Glutamatergic neuron (in vitro differentiated cells): ENCODE results near the gene PHLPP1. TPM values are rescaled to one million over a fixed set of nuclear protein-coding genes. Genes with fewer than 3 reads are reported as not detected.
"Not testable (repeated sequence)": the region's sequence is repeated elsewhere in the genome, so short reads cannot be mapped to it uniquely, and the experiment has no call there.

Source experiments
- DNase-seq: peaks from one replicate; pipeline ENCODE4 v3.0.0; 2022
- H3K27ac Mint-ChIP-seq: one replicate; pipeline ENCODE4 v1.8.0; 2020; ENCODE audit warnings: mild to moderate bottlenecking, mixed read lengths, inconsistent platforms; ENCODE audit not compliant: unreplicated experiment
- H3K27me3 Mint-ChIP-seq: one replicate; pipeline ENCODE4 v1.8.0; 2020; ENCODE audit warnings: mild to moderate bottlenecking, moderate library complexity, mixed read lengths, inconsistent platforms; ENCODE audit not compliant: unreplicated experiment
- H3K36me3 Mint-ChIP-seq: one replicate; pipeline ENCODE4 v1.8.0; 2020; ENCODE audit warnings: mild to moderate bottlenecking, mixed read lengths, inconsistent platforms; ENCODE audit not compliant: unreplicated experiment
- H3K4me1 Mint-ChIP-seq: one replicate; pipeline ENCODE4 v1.8.0; 2020; ENCODE audit warnings: mild to moderate bottlenecking, low read depth, mixed read lengths, inconsistent platforms; ENCODE audit not compliant: unreplicated experiment
- H3K4me3 Mint-ChIP-seq: one replicate; pipeline ENCODE4 v1.8.0; 2020; ENCODE audit warnings: mild to moderate bottlenecking, mixed read lengths, inconsistent platforms; ENCODE audit not compliant: unreplicated experiment
- H3K9me3 Mint-ChIP-seq: one replicate; pipeline ENCODE4 v1.8.0; 2020; ENCODE audit warnings: mild to moderate bottlenecking, moderate library complexity, mixed read lengths, inconsistent platforms; ENCODE audit not compliant: unreplicated experiment
- total RNA-seq: library from RNA; stranded (reverse); fragmentation: NEBNext Ultra II Directional; extraction: Animal tissue kit (Norgen Biotek cat#: 25700); gene quantifications from one replicate; pipeline ENCODE4 v1.2.1, GENCODE V29; 2021; ENCODE audit not compliant: unreplicated experiment
- TF ChIP-seq, protein P1 (sequence below): fragments of 200-600 bp; sonication (generic); IDR thresholded peaks from one replicate; pipeline ENCODE4 v1.5.0; 2021; ENCODE audit not compliant: partially characterized antibody, unreplicated experiment

The PHLPP1 gene
- total RNA-seq, 1 donor from 2014 or later, result 14.0 TPM

DNA sequence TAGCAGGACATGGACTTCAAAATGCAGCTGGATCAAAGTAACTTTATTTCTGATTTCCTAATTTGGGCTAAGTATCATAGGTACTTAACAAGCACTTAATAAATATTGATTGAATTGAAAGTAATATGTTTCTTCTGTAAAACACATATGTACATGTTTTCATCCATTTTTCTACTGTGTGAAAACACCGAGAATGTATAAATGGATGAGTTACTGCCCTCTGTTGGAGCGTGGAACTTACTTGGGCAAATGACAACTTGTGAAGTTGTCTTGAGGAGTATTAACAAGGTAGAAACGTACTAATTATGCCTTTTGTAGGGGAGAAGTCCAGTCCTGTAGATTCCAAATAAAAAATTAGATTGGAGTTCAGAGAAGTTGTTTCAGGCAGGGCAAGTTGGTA is 87.2 kb downstream of the PHLPP1 start:
- Mint-ChIP-seq H3K27me3 (no peaks in the 10 kb centered on the region), H3K27ac (no peak overlapping the region), H3K36me3 (no peaks in the 10 kb centered on the region), H3K4me3 (no peak overlapping the region), H3K9me3 (no peaks in the 10 kb centered on the region), H3K4me1 (peaks cover 10% of the 10 kb centered on the region)
- DNase-seq, result no peak
- TF ChIP-seq, protein P1, sequence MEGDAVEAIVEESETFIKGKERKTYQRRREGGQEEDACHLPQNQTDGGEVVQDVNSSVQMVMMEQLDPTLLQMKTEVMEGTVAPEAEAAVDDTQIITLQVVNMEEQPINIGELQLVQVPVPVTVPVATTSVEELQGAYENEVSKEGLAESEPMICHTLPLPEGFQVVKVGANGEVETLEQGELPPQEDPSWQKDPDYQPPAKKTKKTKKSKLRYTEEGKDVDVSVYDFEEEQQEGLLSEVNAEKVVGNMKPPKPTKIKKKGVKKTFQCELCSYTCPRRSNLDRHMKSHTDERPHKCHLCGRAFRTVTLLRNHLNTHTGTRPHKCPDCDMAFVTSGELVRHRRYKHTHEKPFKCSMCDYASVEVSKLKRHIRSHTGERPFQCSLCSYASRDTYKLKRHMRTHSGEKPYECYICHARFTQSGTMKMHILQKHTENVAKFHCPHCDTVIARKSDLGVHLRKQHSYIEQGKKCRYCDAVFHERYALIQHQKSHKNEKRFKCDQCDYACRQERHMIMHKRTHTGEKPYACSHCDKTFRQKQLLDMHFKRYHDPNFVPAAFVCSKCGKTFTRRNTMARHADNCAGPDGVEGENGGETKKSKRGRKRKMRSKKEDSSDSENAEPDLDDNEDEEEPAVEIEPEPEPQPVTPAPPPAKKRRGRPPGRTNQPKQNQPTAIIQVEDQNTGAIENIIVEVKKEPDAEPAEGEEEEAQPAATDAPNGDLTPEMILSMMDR, result no peak

DNA sequence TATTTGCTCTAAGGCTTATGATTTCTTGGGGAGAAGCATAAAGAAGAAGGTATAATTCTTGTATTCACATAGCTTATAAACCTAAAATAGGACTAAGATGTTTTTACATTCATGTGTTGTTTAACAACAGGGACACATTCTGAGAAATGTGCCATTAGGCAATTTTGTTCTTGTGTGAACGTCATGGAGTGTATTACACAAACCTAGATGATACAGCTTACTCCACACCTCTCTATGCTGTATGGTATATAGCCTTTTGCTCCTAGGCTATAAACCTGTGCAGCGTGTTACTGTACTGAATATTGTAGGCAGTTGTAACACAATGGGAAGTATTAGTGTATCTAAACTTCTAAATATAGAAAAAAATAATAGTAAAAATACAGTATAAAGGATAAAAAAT is 92.1 kb downstream of the PHLPP1 start:
- no peaks in the 10 kb centered on the region for H3K4me1 Mint-ChIP-seq
- no peaks in the 10 kb centered on the region for H3K9me3 Mint-ChIP-seq
- no peak overlapping the region for H3K27ac Mint-ChIP-seq
- DNase-seq, result no peak
- TF ChIP-seq, protein P1, result no peak
- H3K27me3 Mint-ChIP-seq, result no peaks in the 10 kb centered on the region
- H3K36me3 Mint-ChIP-seq, result no peaks in the 10 kb centered on the region
- H3K4me3 Mint-ChIP-seq, result no peak overlapping the region

DNA sequence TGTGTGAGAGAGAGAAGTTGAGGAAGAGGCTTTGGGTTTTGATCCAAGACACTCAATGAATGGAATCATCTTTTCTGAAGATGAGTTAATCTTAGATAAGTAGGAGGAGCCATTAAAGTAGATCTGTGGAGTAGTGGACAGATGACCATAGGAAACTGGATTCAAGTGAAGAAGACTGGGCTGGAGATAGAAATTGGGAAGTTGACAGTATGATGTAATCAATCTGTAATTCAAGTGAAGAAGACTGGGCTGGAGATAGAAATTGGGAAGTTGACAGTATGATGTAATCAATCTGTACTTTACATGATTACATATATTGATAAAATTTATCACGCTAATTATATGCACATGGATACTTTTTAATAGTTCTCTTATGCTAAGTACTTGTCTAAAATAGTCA is 92.8 kb downstream of the PHLPP1 start:
- H3K27ac Mint-ChIP-seq, result no peak overlapping the region
- no peaks in the 10 kb centered on the region for H3K9me3 Mint-ChIP-seq
- no peak for DNase-seq
- no peak overlapping the region for H3K4me3 Mint-ChIP-seq
- TF ChIP-seq, protein P1, result no peak
- H3K27me3 Mint-ChIP-seq, result no peaks in the 10 kb centered on the region
- H3K4me1 Mint-ChIP-seq, result no peaks in the 10 kb centered on the region
- no peaks in the 10 kb centered on the region for H3K36me3 Mint-ChIP-seq

DNA sequence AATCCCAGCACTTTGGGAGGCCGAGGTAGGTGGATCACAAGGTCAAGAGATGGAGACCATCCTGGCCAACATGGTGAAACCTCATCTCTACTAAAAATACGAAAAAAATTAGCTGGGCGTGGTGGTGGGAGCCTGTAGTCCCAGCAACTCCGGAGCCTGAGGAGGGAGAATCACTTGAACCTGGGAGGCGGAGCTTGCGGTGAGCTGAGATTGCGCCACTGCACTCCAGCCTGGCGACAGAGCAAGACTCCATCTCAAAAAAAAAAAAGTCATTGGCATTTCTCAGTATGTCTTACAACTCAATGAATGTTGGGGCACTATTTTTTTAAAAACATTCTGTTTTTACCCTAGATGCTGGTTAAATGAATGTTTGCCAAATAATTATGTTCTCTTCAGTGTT is 94.1 kb downstream of the PHLPP1 start:
- not testable (repeated sequence) for H3K27ac Mint-ChIP-seq, H3K27me3 Mint-ChIP-seq, DNase-seq, H3K9me3 Mint-ChIP-seq, H3K4me1 Mint-ChIP-seq, H3K36me3 Mint-ChIP-seq, H3K4me3 Mint-ChIP-seq

DNA sequence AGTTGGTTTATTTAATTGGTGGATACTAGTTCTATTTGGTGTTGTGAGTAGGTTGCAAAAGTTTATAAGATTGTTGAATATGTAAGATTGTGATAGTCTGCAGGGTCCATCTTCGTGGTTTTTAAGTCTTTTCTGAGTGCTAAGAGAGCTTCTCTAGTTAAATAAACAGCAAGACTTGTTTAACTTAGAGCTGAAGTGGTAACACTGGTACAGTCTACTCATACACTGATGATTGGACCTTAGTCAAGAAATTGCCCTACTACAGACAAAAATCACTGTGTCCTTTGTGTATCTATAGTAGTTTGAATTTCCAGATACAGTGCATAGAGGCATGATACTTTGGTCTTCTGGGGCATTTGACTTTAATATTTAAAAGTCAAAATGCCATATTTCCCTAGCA is 94.6 kb downstream of the PHLPP1 start:
- Mint-ChIP-seq H3K4me3 (no peak overlapping the region), H3K36me3 (no peaks in the 10 kb centered on the region), H3K4me1 (peaks cover 2% of the 10 kb centered on the region), H3K27ac (no peak overlapping the region), H3K9me3 (no peaks in the 10 kb centered on the region), H3K27me3 (no peaks in the 10 kb centered on the region)
- TF ChIP-seq, protein P1, result no peak
- no peak for DNase-seq

DNA sequence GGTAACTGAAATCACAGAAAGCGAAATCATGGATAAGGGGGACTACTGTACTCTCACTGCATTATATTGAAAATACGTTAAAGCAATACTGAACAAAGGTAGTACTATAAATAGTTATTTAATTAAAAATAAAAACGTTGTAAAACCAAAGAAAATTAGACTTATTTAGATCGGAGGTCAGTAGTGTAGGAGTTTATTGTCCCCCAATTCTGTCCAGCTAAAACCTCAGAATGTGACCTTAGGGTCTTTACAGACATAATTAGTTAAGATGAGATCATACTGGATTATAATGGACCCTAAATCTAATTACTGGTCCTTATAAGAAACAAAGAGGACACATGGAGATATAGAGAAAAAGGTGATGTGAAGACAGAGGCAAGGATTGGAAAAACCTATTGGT is 95.3 kb downstream of the PHLPP1 start:
- H3K4me1 Mint-ChIP-seq, result peaks cover 2% of the 10 kb centered on the region
- no peaks in the 10 kb centered on the region for H3K9me3 Mint-ChIP-seq
- no peak for DNase-seq
- no peaks in the 10 kb centered on the region for H3K36me3 Mint-ChIP-seq
- no peaks in the 10 kb centered on the region for H3K27me3 Mint-ChIP-seq
- H3K4me3 Mint-ChIP-seq, result no peak overlapping the region
- H3K27ac Mint-ChIP-seq, result no peak overlapping the region
- TF ChIP-seq, protein P1, result no peak
